HG02759 (cell line): Measurements from ENCODE around the gene AKNA.

ENCODE experiments used
- ATAC-seq: cut with Tn5 transposase; IDR thresholded peaks from one replicate; pipeline ENCODE4 v1.9.1; 2021; ENCODE audit warnings: mild to moderate bottlenecking, moderate library complexity; ENCODE audit not compliant: unreplicated experiment

The AKNA gene

GRCh38 chr9:114311571-114312512 is 75.9 kb downstream of the AKNA start:
- no peak for ATAC-seq

GRCh38 chr9:114310471-114311450 is 77.0 kb downstream of the AKNA start:
- no peak for ATAC-seq

GRCh38 chr9:114309096-114309495 is 78.7 kb downstream of the AKNA start:
- no peak for ATAC-seq

GRCh38 chr9:114308361-114308950 is 79.3 kb downstream of the AKNA start:
- no peak for ATAC-seq

- ATAC-seq, result no peak
Observed at GRCh38 chr9:114307899-114308267, 79.9 kb downstream of the AKNA start.

GRCh38 chr9:114304416-114305188 is 83.2 kb downstream of the AKNA start:
- no peak for ATAC-seq

GRCh38 chr9:114303977-114304376 is 83.8 kb downstream of the AKNA start:
- no peak for ATAC-seq

GRCh38 chr9:114303571-114303970 is 84.2 kb downstream of the AKNA start:
- ATAC-seq, result no peak

- ATAC-seq, result no peak
Observed at GRCh38 chr9:114302727-114303126, 85.1 kb downstream of the AKNA start.

GRCh38 chr9:114301798-114302565 is 85.8 kb downstream of the AKNA start:
- no peak for ATAC-seq

- no peak for ATAC-seq
Observed at GRCh38 chr9:114300846-114301797, 86.7 kb downstream of the AKNA start.

- ATAC-seq, result no peak
Observed at GRCh38 chr9:114300153-114300845, 87.5 kb downstream of the AKNA start.

GRCh38 chr9:114299286-114300152 is 88.3 kb downstream of the AKNA start:
- ATAC-seq, result no peak

- ATAC-seq, result no peak
Observed at GRCh38 chr9:114296338-114296737, 91.4 kb downstream of the AKNA start.

GRCh38 chr9:114294664-114295063 is 93.1 kb downstream of the AKNA start:
- ATAC-seq, result no peak

GRCh38 chr9:114291886-114292590 is 95.7 kb downstream of the AKNA start:
- ATAC-seq, result no peak
